SK-N-SH (cell line): ENCODE measurements around the gene CHMP2B.
"Not testable (repeated sequence)": the region's sequence is repeated elsewhere in the genome, so short reads cannot be mapped to it uniquely, and the experiment has no call there.

Experiments used
- EZH2phosphoT487 ChIP-seq: fragments of 200-600 bp; sonication (generic); IDR thresholded peaks from 2 replicates; pipeline ENCODE4 v1.6.1; 2017; ENCODE audit warnings: low read depth, mixed run types, mild to moderate bottlenecking, antibody characterized with exemption, moderate library complexity, borderline replicate concordance
- GABPA ChIP-seq: IDR thresholded peaks from 2 replicates; pipeline ENCODE4 v1.4.0; 2012; ENCODE audit warnings: low read depth, mild to moderate bottlenecking
- GATA2 ChIP-seq: sonication (generic); formaldehyde crosslinking; IDR thresholded peaks from 2 replicates; pipeline ENCODE4 v1.5.0; 2020; ENCODE audit warnings: mild to moderate bottlenecking, missing genetic modification reagents
- JUND ChIP-seq: IDR thresholded peaks from 2 replicates; pipeline ENCODE4 v1.4.0; 2012
- POLR2AphosphoS5 ChIP-seq: IDR thresholded peaks from 2 replicates; pipeline ENCODE4 v1.6.1; 2012; ENCODE audit warnings: low read depth, low read length
- RAD21 ChIP-seq: IDR thresholded peaks from 2 replicates; pipeline ENCODE4 v1.6.1; 2012; ENCODE audit warnings: mild to moderate bottlenecking, low read length
- SIN3A ChIP-seq: IDR thresholded peaks from 2 replicates; pipeline ENCODE4 v1.6.1; 2012; ENCODE audit warnings: low read depth, mild to moderate bottlenecking, low read length, moderate library complexity, borderline replicate concordance
- YY1 ChIP-seq: IDR thresholded peaks from 2 replicates; pipeline ENCODE4 v1.4.0; 2012; ENCODE audit warnings: low read depth, mild to moderate bottlenecking
- TF ChIP-seq, protein P1 (sequence below): fragments of 200-600 bp; sonication (generic); IDR thresholded peaks from 2 replicates; pipeline ENCODE4 v1.6.1; 2017; ENCODE audit warnings: antibody characterized with exemption, mild to moderate bottlenecking, moderate library complexity
- TF ChIP-seq, protein P2 (sequence below): IDR thresholded peaks from 2 replicates; pipeline ENCODE4 v1.4.0; 2012; ENCODE audit warnings: low read depth, borderline replicate concordance

DNA sequence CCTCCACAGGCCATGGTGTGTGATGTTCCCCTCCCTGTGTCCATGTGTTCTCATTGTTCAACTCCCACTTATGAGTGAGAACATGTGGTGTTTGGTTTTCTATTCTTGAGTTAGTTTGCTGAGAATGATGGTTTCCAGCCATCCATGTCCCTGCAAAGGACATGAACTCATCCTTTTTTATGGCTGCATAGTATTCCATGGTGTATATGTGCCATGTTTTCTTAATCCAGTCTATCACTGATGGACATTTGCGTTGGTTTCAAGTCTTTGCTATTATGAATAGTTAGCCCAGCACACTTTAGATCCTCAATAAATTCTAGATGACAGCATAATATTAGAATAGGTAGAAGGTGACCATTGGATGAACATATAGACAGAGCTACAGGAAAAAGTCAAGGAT, 77.9 kb downstream of the CHMP2B start:
- TF ChIP-seq, protein P1, sequence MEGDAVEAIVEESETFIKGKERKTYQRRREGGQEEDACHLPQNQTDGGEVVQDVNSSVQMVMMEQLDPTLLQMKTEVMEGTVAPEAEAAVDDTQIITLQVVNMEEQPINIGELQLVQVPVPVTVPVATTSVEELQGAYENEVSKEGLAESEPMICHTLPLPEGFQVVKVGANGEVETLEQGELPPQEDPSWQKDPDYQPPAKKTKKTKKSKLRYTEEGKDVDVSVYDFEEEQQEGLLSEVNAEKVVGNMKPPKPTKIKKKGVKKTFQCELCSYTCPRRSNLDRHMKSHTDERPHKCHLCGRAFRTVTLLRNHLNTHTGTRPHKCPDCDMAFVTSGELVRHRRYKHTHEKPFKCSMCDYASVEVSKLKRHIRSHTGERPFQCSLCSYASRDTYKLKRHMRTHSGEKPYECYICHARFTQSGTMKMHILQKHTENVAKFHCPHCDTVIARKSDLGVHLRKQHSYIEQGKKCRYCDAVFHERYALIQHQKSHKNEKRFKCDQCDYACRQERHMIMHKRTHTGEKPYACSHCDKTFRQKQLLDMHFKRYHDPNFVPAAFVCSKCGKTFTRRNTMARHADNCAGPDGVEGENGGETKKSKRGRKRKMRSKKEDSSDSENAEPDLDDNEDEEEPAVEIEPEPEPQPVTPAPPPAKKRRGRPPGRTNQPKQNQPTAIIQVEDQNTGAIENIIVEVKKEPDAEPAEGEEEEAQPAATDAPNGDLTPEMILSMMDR = not testable (repeated sequence)
- not testable (repeated sequence) for TF ChIP-seq SIN3A; JUND; RAD21; POLR2AphosphoS5; GATA2 (CRISPR knock-in tag); EZH2phosphoT487; YY1; GABPA
- TF ChIP-seq, protein P2, sequence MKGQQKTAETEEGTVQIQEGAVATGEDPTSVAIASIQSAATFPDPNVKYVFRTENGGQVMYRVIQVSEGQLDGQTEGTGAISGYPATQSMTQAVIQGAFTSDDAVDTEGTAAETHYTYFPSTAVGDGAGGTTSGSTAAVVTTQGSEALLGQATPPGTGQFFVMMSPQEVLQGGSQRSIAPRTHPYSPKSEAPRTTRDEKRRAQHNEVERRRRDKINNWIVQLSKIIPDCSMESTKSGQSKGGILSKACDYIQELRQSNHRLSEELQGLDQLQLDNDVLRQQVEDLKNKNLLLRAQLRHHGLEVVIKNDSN = not testable (repeated sequence)
